Measurements from ENCODE around the gene ATXN7L1.
A peak's percentile ranks its signal among the peaks of the same experiment; 100 is the strongest.

The ATXN7L1 gene

DNA sequence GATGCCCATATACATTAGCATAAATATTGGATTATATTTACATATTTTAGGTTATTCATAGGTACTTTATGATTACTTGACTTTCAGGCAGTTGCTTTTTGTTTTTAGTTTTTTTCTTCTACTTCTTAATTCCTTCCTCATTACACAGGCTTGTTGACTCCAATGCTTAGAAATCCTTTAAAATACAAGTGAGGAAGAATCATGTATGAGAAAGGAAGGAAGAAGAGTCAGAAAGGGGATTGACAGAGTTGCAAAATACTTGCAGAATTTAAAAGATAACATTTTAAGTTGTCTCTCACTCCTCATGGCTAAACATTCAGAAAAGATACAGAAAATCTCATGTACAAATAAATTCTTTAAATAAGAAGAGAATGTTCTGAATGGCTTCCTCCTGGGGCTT lies 61.9 kb downstream of the ATXN7L1 start:
- H3K4me3 ChIP-seq (replicated peaks; ENCODE audit: low read depth, low read length), result no peak overlapping the region
- DNase-seq (ENCODE audit: extremely low read depth, low read depth), result no peak
- TF ChIP-seq, protein P1, sequence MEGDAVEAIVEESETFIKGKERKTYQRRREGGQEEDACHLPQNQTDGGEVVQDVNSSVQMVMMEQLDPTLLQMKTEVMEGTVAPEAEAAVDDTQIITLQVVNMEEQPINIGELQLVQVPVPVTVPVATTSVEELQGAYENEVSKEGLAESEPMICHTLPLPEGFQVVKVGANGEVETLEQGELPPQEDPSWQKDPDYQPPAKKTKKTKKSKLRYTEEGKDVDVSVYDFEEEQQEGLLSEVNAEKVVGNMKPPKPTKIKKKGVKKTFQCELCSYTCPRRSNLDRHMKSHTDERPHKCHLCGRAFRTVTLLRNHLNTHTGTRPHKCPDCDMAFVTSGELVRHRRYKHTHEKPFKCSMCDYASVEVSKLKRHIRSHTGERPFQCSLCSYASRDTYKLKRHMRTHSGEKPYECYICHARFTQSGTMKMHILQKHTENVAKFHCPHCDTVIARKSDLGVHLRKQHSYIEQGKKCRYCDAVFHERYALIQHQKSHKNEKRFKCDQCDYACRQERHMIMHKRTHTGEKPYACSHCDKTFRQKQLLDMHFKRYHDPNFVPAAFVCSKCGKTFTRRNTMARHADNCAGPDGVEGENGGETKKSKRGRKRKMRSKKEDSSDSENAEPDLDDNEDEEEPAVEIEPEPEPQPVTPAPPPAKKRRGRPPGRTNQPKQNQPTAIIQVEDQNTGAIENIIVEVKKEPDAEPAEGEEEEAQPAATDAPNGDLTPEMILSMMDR (IDR thresholded peaks at IDR 0.05; ENCODE audit: low read depth, low read length, missing control alignments), result no peak

DNA sequence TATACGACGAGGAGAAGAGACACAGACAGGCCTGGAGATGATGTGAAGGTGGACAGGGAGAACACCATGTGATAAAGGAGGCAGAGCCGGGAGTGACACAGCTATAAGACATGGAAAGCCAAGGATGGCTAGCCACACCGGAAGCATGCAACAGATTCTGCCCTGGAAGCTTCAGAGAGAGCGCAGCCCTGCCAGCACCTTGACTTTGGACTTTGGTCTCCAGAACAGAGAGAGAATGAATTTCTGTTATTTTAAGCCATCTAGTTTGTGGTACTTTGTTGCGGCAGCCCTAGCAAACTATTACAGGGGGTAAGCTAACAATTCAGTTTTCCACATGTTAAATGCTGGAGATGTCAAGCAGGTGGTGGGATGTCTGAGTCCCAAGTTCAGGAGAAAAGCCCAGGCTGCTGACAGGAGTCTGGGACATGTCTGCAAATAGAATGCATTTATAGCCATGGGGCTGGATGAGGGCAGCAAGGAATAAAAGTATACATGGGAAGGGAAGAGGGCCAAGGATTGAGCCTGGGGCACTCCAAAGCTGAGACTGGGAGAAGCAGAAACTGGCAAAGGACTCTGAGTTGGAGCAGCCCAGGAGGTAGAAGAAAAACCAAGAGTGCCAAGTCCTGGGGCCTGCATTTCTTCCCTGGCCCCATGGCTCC lies 65.1 kb downstream of the ATXN7L1 start:
- TF ChIP-seq, protein P1 (IDR thresholded peaks at IDR 0.05; ENCODE audit: low read depth, low read length, missing control alignments), result no peak
- no peak for DNase-seq (ENCODE audit: extremely low read depth, low read depth)

DNA sequence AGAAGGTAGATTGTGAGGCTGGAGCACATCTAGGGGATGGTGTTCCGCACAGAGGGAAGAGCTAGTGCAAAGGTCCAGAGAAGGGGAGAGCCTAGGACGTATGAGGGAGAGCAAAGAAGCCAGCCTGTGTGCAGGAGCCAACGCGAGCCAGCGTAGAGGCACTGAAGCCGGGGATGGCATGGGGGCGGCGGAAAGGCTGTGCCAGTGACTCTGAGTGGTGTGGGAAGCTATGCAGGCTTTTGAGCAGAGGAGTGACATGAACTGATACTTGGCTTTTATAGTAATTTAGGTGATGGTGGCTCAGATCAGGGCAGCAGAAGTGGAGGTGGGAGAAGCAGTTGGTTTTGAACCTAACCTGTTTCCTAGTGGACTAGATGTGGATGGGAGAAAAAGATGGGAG lies 65.8 kb downstream of the ATXN7L1 start:
- TF ChIP-seq, protein P1 (IDR thresholded peaks at IDR 0.05; ENCODE audit: low read depth, low read length, missing control alignments), result no peak
- no peak for DNase-seq (ENCODE audit: extremely low read depth, low read depth)
- no peak overlapping the region for H3K4me3 ChIP-seq (replicated peaks; ENCODE audit: low read depth, low read length)

More for the DNA sequence above, 65.1 kb downstream of the ATXN7L1 start:
- H3K4me3 ChIP-seq (replicated peaks; ENCODE audit: low read depth, low read length), result no peak overlapping the region

DNA sequence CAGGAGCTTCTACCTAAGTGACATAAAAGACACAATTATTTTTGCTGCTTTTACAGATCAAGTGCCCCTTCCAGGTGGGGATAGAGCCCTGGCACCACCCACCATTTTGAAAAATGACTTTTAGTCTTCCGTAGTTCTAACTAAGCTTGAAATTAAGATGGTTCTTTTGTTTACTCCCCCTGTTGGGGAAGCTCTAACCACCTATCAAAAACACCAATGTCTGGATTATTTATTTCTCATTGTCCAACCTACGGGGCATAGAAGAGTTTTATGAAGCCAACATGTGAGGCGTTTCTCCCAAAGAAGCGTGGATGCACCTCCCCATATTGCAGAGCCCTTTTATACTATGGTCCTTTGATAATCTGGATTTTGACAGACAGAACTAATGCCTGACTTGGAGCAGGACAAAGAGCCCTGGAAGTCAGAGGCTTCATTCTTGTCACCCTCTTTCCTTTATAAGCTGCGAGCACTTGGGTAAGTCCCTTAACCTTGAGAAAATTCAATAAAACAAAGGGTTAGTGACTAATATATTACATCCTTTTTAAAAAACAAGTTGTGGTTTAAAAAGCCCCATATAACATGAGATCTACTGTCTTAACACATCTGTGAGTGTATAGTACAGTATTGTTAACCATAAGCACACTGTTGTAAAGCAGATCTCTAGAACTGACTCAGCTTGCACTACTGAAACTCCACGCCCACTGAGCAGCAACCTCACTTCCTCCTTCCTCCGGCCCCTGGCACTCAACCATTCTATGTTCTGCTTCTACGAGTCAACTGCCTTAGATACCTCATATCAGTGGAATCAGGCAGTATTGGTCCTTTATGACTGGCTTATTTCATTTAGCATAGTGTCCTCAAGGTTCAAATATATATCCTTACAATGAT lies 67.5 kb downstream of the ATXN7L1 start:
- DNase-seq (ENCODE audit: extremely low read depth, low read depth), result peak; percentile 74
- TF ChIP-seq, protein P1 (IDR thresholded peaks at IDR 0.05; ENCODE audit: low read depth, low read length, missing control alignments), result no peak
- no peak overlapping the region for H3K4me3 ChIP-seq (replicated peaks; ENCODE audit: low read depth, low read length)

DNA sequence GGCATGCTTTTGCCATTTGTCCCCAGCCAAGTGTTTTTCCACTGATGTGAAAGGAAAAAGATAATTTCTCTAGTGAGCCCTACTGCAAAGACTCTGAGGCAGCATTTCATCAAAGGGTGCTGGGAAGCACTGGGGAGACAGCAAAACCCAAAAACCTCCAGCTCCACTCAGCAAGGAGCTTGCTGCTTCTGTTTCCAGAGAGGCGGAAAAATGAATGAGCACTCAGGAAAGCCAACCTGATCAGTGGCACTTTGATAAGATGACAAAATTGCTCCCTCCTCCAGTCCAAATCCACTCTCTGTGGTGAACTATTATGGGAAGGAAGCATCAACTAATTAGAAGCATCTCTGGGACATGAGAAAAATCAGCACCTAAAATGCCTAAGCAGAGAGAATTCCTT lies 68.2 kb downstream of the ATXN7L1 start:
- H3K4me3 ChIP-seq (replicated peaks; ENCODE audit: low read depth, low read length), result no peak overlapping the region
- no peak for DNase-seq (ENCODE audit: extremely low read depth, low read depth)
- TF ChIP-seq, protein P1 (IDR thresholded peaks at IDR 0.05; ENCODE audit: low read depth, low read length, missing control alignments), result no peak

DNA sequence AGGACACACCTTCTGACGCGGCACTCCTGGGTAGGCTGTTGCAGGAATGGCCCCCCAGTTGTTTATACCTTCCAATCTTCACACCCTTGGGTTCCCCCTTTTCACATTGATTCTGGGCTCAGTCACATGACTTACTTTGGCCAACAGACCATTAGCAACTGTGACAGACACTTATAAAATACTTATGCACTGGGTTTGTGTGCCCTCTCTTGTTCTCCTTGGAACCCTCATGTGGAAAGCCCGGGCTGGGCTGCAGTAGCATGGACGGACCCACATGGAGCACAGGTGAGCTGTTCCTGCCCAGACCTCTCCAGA lies 69.0 kb downstream of the ATXN7L1 start:
- H3K4me3 ChIP-seq (replicated peaks; ENCODE audit: low read depth, low read length), result no peak overlapping the region
- TF ChIP-seq, protein P1 (IDR thresholded peaks at IDR 0.05; ENCODE audit: low read depth, low read length, missing control alignments), result no peak
- no peak for DNase-seq (ENCODE audit: extremely low read depth, low read depth)

All from HFF-Myc (cell line).